Calu3 (cell line): ENCODE data around the gene SIPA1L3. TPM values are rescaled to one million over a fixed set of nuclear protein-coding genes. Genes with fewer than 3 reads are reported as not detected.

ENCODE experiments used
- BruUV-seq: library from RNA; stranded (reverse); fragments of 400-500 nt; replicated peaks from 2 replicates; lab custom pipeline; 2021; lab: Mats Ljungman, UMichigan
- CTCF ChIA-PET: fragments of 300-600 bp; sonication (Branson Sonifier 250); formaldehyde crosslinking; loops from one replicate; lab custom pipeline; 2022; ENCODE audit warnings: antibody characterized with exemption; lab: Charles Lee
- DNase-seq: peaks from one replicate; pipeline ENCODE4 v3.0.0; 2022
- H3K27ac Mint-ChIP-seq: one replicate; pipeline ENCODE4 v1.8.0; 2022; ENCODE audit warnings: mixed read lengths; ENCODE audit not compliant: unreplicated experiment
- H3K27me3 Mint-ChIP-seq: one replicate; pipeline ENCODE4 v1.8.0; 2022; ENCODE audit warnings: mixed read lengths; ENCODE audit not compliant: unreplicated experiment
- H3K36me3 Mint-ChIP-seq: one replicate; pipeline ENCODE4 v1.8.0; 2022; ENCODE audit warnings: mild to moderate bottlenecking, moderate library complexity, mixed read lengths; ENCODE audit not compliant: insufficient read depth, unreplicated experiment
- H3K4me1 Mint-ChIP-seq: one replicate; pipeline ENCODE4 v1.8.0; 2022; ENCODE audit warnings: mild to moderate bottlenecking, low read depth, mixed read lengths; ENCODE audit not compliant: unreplicated experiment
- H3K4me3 Mint-ChIP-seq: one replicate; pipeline ENCODE4 v1.8.0; 2022; ENCODE audit warnings: mild to moderate bottlenecking, low read depth, moderate library complexity, mixed read lengths; ENCODE audit not compliant: unreplicated experiment
- H3K9me3 Mint-ChIP-seq: one replicate; pipeline ENCODE4 v1.8.0; 2022; ENCODE audit warnings: low read depth, mixed read lengths; ENCODE audit not compliant: unreplicated experiment
- CTCF ChIP-seq: fragments of 200-600 bp; IDR thresholded peaks from one replicate; pipeline ENCODE4 v1.8.0; 2022; ENCODE audit warnings: antibody characterized with exemption; ENCODE audit not compliant: unreplicated experiment
- intact Hi-C: fragments of 100-400 bp; cut with micrococcal nuclease; formaldehyde crosslinking; loops from one replicate; pipeline ENCODE4 v1.10.0; 2022; ENCODE audit not compliant: unreplicated experiment
- total RNA-seq: library from RNA; stranded (reverse); gene quantifications from 2 replicates; pipeline ENCODE4 v1.2.3, GENCODE V29; 2022

SIPA1L3 gene
- total RNA-seq, 1 experiment from 2014 or later: 127 TPM

DNA sequence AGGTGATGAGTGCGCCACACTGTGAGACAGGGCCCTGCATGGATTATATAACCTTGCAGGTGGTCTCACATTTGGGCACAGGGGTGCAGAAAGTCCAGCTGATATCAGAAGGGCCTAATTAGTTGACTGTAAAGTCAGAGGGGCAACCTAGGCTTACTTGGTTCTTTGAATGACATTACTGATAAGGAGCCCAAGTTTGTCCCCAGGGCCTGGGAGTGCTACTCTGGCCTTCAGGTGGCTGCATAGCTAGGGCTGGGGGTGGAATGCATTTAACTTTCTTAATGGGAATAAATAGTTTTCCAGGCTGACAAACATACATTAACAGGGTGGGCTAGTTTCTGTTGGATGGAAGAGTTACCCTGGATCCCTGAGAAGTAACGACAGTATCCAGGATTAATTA is 3.9 kb upstream of the SIPA1L3 start:
- intact Hi-C loops: loop anchor here (5.0 to 10.0 kb wide), 3 partner anchors 112 to 194 kb away; no protein-coding TSS in a partner anchor
- H3K9me3 Mint-ChIP-seq: no peaks in the 10 kb centered on the region
- H3K27me3 Mint-ChIP-seq: no peaks in the 10 kb centered on the region
- CTCF ChIA-PET: interaction anchor here (1.0 to 2.4 kb wide), 9 partner anchors 29 to 248 kb away, joined by 3 to 17 read pairs (median 4); no protein-coding TSS in a partner anchor
- peaks cover 9% of the 10 kb centered on the region for H3K4me1 Mint-ChIP-seq
- no peak overlapping the region for H3K27ac Mint-ChIP-seq
- H3K36me3 Mint-ChIP-seq: peaks cover 25% of the 10 kb centered on the region
- H3K4me3 Mint-ChIP-seq: no peak overlapping the region
- TF ChIP-seq CTCF: no peak
- no TSS peak for BruUV-seq
- no peak for DNase-seq

DNA sequence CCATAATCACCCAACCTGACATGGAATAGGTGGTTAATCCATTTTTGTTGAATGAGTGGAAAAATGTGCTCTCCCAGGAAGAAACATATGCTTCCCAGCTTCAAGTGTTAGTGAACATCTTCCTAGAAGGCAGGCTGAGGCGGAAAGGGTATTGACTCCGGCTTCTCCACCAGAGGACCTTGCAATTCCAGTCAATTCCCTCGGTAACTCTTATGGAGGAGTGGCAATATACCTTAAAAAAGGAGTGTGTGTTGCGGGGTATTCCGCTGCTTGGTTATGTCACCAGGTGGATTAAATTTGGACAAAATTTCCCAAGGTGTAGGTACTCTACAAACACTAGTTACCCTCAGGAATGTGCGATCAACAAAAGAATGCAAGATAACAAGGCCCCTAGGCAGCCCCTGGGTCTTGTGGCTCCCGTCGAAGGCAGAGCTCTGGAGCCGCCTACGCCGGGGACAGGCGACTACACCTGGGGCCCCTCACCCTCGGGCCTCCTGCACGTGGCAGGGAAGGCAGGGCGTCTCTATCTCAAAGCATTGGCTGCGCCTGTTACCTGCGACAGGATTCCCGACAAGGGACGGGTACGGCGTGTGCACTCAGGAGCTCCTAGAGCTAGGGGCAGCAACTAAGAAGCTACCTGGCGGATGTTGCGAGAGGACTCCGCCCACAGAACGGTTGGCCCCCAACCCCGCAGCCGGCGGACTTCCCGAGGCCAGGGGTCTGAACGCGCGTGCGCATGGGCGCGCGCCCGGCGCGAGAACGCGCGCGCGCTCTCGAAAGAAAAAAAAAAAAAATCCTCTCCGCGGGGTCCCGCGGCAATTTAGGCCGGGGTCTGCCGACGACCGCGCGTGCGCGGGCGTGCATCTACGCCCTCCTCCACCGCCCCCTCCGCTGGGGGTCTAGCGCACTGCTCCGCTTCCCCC is 801 bp upstream of the SIPA1L3 start, which contains the start of gene WDR87:
Gene WDR87 (minus strand): TSS at position 649 of the 923 bp plus-strand sequence. CDS start 8,355 bp downstream, outside the sequence.
- no TSS peak for BruUV-seq
- intact Hi-C loops: loop anchor here (2.0 to 10.0 kb wide), 3 partner anchors 27 to 109 kb away; no protein-coding TSS in a partner anchor

GRCh38 chr19:37907735-37908455 is 887 bp downstream of the SIPA1L3 start:
- CTCF ChIA-PET: interaction anchor here (0.5 to 3.6 kb wide), 5 partner anchors 16 to 666 kb away, joined by 3 to 40 read pairs (median 5); no protein-coding TSS in a partner anchor
- TF ChIP-seq CTCF: no peak
- Mint-ChIP-seq H3K27ac (peak overlapping the region; percentile 6), H3K4me1 (peaks cover 22% of the 10 kb centered on the region), H3K4me3 (peak overlapping the region; percentile 98), H3K9me3 (no peaks in the 10 kb centered on the region), H3K27me3 (no peaks in the 10 kb centered on the region), H3K36me3 (peaks cover 32% of the 10 kb centered on the region)
- DNase-seq: no peak
- intact Hi-C loops: loop anchor here (2.0 to 10.0 kb wide), 3 partner anchors 25 to 107 kb away; no protein-coding TSS in a partner anchor
- TSS peak; percentile 39 for BruUV-seq

More for the DNA sequence above, 801 bp upstream of the SIPA1L3 start, which contains the start of gene WDR87:
- H3K27ac Mint-ChIP-seq: peak within 1 kb of the TSS; percentile 87
- TF ChIP-seq CTCF: no peak
- CTCF ChIA-PET: interaction anchor here (0.6 to 3.6 kb wide), 14 partner anchors 18 to 430 kb away, joined by 3 to 40 read pairs (median 4); partner anchors contain the start of gene CATSPERG
- no peaks in the 10 kb centered on the region for H3K9me3 Mint-ChIP-seq
- H3K4me1 Mint-ChIP-seq: peaks cover 22% of the 10 kb centered on the region
- peak within 1 kb of the TSS; percentile 98 for H3K4me3 Mint-ChIP-seq
- peak; percentile 77 for DNase-seq
- H3K36me3 Mint-ChIP-seq: peaks cover 32% of the 10 kb centered on the region
- no peaks in the 10 kb centered on the region for H3K27me3 Mint-ChIP-seq
